C4-2B (cell line): Measurements from ENCODE around the gene KRT35.

Experiments used
- H3K27ac ChIP-seq: fragments of 450-650 bp; 2 replicates; pipeline ENCODE4 v1.5.1; 2017
- CTCF ChIP-seq: fragments of 450-650 bp; conservative IDR thresholded peaks from 2 replicates; pipeline ENCODE4 v1.5.1; 2017; ENCODE audit warnings: mild to moderate bottlenecking
- ZFX ChIP-seq: fragments of 450-650 bp; IDR thresholded peaks from 2 replicates; pipeline ENCODE4 v1.6.1; 2017

KRT35 gene

GRCh38 chr17:41484920-41485904 is 4.3 kb upstream of the KRT35 start:
- TF ChIP-seq CTCF: no peak
- no peak for TF ChIP-seq ZFX
- no peak overlapping the region for H3K27ac ChIP-seq

GRCh38 chr17:41483991-41484826 is 3.3 kb upstream of the KRT35 start:
- no peak overlapping the region for H3K27ac ChIP-seq
- no peak for TF ChIP-seq ZFX
- TF ChIP-seq CTCF: no peak

GRCh38 chr17:41483531-41483930 is 2.6 kb upstream of the KRT35 start:
- H3K27ac ChIP-seq: no peak overlapping the region
- TF ChIP-seq ZFX (no peak), CTCF (no peak)

- H3K27ac ChIP-seq: no peak overlapping the region
- TF ChIP-seq CTCF (no peak), ZFX (no peak)
These were observed 370 bp downstream of the KRT35 start for GRCh38 chr17:41480581-41480980.

GRCh38 chr17:41480136-41480535 is 815 bp downstream of the KRT35 start:
- TF ChIP-seq ZFX (no peak), CTCF (no peak)
- no peak overlapping the region for H3K27ac ChIP-seq

- no peak for TF ChIP-seq ZFX
- no peak for TF ChIP-seq CTCF
- no peak overlapping the region for H3K27ac ChIP-seq
These were observed 2.7 kb downstream of the KRT35 start for GRCh38 chr17:41478237-41478636.
